C1 segment of cervical spinal cord (tissue), 14 donors: ENCODE measurements around the gene EIF4G3.
A peak's percentile ranks its signal among the peaks of the same experiment; 100 is the strongest.
"Not testable (repeated sequence)": the region's sequence is repeated elsewhere in the genome, so short reads cannot be mapped to it uniquely, and the experiment has no call there.

Experiments
- DNase-seq, 14 donors: peaks; one replicate each; lab custom pipeline; 2025; lab: John Stamatoyannopoulos, UW

The EIF4G3 gene

DNA sequence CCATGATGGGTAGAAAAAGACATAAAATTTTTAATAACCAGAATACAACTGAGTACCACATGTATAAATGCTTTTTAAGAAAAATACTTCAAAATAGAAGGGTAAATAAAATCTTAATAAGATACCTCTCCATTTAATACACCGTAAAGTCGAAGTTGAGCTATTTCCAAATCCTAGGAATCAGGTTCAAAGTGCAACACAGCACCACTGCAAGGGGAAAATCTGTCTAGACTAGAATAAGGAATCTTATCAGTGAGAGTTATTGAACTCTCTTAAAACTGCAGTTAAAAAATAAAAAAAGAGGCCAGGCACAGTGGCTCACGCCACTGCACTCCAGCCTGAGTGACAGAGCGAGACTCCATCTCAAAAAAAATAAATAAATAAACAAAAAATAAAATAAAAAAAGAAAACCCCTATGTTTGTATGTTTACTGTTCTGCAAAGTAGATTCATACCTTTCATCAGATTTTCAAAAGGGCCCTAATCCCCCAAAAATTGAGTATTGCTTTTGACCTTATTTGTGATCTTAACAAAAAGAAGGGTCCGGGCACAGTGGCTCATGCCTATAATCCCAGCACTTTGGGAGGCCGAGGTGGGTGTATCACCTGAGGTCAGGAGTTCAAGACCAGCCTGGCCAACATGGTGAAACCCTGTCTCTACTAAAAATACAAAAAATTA is 109.0 kb downstream of the EIF4G3 start:
- DNase-seq: no peak

DNA sequence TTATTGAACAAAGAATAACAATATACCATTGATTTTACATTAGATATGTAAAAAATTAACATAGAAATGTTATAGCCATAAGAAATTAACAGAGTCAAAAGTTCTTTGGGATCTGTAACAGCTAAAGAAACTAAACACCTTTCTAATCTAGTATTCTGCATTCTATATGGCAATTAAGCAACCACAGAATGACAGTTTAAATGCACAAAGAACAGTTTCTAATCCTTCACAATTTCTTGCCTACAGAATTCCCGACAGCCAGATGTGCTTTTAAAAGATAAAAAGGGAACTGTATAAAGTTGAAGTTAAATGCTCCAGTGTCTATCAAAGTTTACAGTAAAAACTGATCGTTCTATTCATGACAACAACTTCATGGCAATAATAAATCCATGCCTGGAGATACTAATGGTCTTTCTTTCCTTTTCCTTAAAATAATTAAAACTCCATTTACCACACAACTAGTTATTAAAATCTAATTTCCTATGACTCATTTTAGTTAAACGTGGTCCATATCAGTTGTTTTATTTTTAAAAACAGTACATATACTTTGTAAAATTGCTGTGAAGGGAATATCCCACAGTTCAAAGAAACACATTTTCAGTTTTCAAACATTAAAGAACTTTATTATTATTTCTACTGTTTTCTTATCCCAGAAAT is 110.2 kb downstream of the EIF4G3 start:
- DNase-seq: no peak

DNA sequence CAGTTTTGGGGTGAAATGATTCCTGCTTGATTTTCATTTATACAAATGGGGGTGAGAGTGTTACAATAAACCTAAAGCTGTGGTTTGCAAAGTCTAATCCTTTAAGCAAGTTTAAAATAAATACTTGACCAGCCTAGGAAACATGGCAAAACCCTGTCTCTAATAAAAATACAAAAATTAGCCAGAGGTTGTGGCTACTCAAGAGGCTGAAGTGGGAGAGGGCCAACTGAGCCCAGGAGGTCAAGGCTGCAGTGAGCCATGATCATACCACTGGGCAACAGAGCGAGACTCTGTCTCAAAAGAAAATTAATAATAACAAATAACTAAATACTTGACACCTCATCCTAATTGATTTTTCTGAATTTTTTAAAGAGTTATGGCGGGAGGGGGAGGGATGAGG is 110.8 kb downstream of the EIF4G3 start:
- DNase-seq: no peak

DNA sequence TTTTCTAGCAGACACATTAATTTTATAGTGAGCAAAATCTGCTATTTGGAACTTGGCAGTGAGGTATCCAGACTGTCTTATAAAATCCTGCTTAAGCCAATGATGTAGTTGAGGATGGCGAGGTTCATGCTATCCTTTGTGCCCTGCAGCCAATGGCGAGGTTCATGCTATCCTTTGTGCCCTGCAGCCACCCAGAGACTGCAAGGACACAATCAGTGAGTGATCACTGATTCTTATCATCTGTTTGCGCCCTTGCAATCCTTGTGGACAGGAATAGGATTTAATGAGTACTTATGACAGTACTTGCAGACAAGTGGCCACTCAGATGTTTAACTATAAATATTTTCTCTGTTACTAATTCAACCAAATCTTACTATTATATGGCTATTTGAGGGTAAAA is 112.6 kb downstream of the EIF4G3 start:
- no peak for DNase-seq

DNA sequence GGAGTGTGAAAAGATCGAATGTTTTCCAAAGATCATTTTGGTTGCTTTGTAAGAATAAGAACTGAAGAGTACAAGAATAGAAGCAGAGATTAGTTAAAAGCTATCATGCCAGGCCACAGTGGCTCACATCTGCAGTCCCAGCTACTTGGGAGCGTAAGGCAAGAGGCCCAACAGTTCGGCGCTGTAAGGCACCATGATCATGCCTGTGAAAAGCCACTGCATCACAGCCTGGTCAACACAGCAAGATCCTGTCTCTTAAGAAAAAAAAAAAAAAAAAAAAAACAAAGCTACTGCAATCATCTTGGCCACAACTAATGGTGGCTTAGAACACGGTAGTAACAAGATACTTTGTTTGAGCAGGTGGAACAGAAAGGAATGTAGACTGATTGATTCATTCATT is 116.2 kb downstream of the EIF4G3 start:
- DNase-seq: no peak

DNA sequence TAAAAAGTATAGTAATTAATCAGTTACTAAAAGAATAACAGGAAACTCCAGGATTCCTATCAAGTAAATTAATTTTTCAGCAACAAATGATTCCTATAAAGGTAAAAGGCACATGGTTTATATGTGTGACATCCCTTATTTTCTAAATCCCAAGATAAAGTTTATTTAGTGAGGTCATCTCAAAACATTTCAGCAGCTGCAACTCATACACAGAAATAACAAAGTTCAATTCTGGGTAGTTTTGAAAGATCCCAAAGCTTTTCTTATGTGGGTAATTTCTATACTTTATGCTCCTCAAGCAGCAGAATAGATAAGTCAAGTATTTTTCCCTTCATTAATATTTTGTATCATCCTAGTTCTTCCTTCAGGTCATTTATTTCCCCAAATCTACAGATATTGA is 117.7 kb downstream of the EIF4G3 start:
- DNase-seq: no peak

DNA sequence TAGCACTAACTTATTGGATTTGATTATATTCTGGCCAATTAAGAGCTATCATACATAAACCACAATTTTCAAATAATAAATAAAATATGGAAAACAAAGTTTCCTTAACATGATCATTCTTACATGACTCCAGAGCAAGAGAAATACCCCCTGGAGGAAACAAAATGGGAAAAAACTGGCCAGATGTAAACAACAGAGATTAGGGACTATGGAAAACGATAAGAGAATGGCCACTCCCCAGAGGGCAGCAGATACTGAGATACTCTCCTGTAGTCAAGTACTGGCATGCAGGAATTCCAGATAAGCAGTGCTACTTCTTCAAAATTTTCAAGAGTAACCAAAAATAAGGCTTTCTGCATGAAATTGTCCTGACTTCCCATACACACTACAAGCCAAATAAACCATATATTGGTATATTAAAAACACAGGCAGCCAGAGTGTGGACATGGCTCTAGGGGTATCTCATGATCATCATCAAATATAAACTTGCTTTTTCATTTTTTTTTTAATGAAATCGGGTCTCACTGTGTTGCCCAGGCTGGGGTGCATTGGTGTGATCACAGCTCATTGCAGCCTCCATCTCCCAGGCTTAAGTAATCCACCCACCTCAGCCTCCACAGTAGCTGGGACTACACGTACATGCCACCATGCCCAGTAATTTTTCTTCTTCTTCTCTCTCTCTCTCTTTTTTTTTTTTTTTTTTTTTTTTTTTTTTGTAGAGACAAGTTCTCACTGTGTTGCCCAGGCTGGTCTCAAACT is 118.5 kb downstream of the EIF4G3 start:
- DNase-seq: no peak

DNA sequence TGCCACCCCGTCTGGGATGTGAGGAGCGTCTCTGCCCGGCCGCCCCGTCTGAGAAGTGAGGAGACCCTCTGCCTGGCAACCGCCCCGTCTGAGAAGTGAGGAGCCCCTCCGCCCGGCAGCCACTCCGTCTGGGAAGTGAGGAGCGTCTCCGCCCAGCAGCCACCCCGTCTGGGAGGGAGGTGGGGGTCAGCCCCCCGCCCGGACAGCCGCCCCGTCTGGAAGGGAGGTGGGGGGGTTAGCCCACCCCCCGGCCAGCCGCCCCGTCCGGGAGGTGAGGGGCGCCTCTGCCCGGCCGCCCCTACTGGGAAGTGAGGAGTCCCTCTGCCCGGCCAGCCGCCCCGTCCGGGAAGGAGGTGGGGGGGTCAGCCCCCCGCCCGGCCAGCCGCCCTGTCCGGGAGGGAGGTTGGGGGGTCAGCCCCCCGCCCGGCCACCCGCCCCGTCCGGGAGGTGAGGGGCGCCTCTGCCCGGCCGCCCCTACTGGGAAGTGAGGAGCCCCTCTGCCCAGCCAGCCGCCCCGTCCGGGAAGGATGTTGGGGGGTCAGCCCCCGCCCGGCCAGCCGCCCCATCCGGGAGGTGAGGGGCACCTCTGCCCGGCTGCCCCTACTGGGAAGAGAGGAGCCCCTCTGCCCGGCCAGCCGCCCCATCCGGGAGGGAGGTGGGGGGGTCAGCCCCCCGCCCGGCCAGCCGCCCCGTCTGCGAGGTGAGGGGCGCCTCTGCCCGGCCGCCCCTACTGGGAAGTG is 123.3 kb downstream of the EIF4G3 start:
- not testable (repeated sequence) for DNase-seq

DNA sequence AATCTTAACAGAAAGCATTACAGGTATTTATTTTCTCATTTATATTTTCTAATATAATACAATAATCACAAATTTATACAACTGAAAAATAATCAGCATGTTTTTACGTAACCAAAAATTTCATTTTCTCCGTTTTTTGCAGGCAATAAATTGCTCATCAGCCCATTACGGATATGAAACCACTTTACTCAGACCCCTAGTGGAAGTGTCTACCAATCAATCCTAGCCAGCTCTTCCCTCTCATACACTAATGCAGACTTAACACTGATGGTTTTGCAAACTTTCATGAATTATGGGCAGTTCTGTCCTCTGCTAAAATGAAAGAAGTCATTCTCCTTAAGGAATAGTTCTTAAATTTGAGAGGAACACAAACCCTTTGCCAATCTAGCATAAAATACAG is 124.7 kb downstream of the EIF4G3 start:
- DNase-seq: no peak

DNA sequence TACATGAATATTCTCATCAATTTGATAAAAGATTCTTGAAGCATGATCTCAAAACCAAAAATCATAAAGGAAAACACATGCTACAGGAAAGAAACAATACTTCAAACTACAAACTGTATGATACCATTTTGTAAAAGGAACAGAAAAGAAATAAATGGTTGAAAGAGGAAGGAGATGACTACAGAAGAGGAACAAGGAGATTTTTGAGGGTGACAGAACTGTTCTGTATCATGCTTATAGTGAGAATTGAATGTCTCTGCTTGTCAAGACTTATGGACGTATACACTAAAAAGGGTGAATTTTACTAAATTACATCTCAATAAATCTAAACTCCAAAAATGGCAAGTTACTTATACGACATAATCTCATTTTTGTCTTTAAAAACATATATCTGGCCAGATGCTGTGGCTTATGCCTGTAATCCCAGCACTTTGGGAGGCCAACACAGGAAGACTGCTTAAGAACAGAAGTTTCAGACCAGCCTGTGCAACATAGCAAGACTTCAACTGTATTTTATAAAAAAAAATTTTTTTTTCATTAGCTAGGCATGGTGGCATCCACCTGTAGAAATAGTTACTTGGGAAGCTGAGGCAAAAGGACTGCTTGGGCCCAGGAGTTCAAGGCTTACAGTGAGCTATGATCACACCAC is 125.4 kb downstream of the EIF4G3 start:
- DNase-seq: no peak

DNA sequence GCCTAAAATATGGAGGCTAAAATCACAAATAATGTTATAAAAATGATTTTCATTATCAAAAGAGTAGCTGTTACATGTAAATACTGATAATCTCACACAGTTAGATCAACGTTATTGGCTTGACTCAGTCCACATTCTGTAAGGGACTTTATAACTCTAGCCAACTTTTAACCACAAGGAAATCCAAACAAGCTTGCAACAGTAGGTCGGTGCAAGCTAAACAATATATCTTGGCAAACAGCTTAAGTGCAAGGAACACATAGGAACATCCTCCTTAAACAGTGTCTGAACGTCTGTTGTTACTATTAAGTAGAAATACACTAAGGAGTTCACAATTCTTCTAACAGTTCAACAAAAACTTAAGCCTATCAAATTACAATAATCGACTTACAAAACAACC is 126.7 kb downstream of the EIF4G3 start:
- no peak for DNase-seq

DNA sequence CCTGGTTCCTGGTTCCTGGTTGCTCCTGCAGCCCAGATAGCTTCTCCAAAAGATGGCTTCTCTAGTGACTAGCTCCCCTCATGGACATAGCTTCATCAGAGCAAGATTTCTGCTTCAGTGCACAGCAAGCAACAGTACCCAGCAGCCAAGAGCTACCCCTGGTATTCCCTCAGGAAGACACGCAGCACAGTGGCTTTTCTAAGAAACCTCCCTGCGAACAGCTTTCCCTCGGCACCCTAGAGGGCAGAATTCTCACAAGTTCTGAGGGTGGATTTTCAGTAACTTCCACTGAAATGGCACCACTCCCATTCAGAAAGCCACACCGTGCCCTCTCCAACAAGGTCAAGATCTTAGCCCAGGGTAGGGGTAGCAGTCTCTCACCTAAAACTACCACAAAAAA is 128.2 kb downstream of the EIF4G3 start:
- no peak for DNase-seq

DNA sequence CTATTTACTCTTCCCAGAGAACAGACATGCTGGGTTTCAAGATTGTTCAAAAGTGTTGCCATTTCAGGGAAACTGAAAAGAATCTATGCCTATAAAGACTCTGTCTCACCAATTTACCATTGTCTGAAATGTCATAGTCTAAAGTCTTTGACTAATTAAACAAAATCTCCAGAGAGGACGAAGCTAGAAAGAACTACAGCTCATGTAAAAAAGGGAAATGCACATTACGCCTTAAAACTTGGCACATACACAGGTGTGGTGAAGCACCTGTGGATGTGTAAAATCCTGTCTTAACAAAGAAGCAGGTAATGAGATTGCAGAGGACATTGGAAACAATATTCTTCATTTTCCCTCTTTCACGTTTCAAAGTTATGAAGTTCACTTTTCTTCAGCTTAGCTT is 130.6 kb downstream of the EIF4G3 start:
- no peak for DNase-seq

DNA sequence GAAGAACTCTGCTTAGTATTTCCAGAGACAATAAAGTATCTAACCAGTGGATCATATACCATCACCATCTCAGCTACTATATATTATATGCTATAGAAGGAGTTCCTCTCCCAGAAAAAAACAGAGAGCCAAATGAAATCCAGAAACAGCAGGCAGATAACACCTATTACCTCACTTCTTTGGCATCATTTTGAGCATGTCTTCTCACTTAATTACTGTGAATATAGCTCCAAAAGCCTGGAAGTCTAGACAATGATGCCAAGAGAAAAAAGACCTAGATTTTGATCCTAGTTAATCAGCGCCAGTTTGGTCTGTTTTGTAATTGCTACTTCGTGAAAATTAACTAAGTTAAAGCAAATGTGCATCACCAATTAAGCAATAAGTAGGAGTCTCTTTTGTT is 131.3 kb downstream of the EIF4G3 start:
- DNase-seq: peak in 1 of 14 donors; percentile 35

DNA sequence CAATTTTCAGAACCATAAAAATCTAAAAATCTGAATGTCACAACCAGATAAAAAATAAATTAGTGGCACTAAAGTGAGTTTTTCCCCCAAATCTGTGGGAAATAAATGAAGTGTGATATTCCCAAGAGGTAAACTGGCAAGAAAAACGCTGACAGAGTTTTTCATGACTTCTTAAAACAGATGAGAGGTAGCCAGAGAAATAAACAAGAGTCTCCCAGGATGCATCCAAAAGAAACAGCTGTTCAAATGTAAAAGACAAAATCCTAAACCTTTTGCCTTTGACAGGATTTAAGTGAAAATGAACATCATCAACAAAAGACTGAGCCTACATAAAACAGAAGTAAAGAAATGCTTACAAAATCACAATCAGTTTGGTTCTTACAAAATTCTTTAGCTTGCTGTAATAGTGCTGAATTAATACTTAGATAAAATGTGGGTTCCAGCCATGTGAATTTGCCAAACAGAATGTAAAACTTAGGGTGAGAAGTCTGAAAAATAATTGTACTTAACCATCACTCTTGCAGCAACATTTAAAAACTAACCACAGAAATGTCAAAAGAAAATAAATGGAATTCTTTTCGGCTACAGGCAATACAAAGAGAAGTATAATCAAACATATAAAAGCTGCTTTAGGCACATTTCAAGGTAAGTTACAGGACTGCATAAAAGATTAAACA is 133.6 kb downstream of the EIF4G3 start:
- DNase-seq: no peak

DNA sequence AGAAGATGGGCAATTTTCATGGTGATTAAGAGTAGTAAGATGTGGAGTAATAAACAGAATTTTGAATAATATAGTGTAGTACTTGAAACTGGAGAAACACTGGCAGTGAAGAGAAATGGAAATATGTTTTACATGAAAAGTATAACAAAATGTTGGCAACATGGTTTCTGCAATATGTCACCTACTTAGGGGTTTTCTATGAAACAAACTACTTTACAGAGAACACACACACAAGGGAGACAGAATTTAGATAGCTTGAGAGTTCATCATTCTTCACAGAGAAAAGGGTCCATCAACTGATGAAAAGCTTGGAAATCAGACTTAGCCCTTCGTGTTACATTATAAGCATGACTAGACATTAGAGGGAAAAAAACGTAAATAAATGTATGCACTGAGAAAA is 135.2 kb downstream of the EIF4G3 start:
- no peak for DNase-seq

DNA sequence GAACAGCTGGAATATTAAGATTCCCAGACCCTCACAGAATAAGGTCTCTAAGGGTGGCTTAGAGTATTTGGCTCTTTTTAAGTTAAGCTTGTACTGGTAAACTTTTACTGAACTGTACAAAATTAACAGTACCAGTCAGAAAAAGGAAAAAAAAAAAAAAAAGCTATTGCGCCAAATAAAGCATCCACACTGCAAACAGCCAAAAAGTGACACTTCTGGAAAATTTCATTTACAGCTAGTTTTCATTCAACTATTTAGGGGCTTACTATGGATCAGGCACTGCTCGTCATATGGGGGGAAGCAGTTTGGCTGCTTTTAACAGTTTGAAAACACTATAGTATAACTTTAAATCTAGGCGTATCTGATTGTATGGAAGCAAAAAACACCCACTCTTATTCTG is 139.6 kb downstream of the EIF4G3 start:
- DNase-seq: no peak

DNA sequence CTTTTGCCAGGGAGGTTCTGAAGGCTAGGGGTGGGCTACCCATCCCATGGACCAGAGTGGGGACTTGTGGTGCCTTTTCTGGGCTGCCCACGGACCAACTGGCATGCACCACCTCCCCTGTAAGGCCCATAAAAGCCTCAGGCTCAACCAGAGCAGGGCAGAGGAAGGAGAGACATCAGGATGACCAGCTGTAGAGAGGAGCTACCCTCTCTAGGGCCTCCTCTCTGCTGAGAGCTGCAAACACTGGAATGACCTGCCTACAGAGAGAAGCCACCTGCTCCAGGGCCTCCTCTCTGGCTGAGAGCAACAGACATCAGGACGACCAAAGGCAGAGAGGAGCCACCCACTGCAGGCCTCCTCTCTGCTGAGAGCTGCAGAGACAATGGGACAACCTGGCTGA is 140.9 kb downstream of the EIF4G3 start:
- DNase-seq: no peak

DNA sequence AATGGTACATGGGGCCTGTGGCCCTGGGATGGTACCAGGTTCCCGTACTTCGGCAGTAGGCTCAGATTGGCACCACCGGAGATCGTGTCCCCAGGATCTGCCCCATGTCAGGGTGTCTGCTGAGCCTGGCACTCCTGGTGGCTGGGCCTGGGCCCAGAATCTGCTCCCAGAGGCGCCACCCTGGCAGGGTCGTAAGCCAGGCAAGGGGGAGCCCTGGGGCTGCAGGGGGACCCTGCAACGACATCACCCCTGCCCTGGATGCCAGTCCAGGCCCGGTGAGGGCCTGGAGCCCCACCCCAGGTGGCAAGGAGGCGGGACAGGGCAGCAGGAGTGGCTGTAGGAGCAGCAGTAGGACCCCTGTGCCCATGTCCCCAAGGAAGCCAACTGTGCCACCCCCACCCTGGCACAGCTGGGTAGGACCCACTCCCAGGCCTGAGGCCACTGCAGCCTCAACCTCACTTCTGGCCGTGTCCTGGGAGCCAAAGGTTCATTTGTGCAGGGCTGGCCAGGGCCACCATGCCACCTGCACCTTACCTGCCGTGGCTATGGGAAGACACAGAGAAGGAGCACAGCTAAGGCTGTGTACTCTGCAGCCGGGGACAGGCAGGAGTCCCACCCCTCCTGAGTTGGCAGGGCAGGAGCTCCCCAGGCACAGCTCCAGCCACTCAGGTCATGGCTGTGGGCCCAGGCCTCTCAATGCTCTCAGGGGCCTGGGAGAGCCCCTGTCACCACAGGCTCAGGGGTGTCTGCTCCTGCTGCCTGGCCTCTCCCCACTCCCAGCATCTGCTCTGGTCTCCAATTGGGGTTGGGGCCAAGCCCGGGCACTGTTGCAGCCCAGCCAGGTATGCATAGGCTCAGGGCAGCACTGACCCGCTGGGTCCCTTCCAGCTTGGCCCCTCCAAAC is 141.7 kb downstream of the EIF4G3 start:
- DNase-seq: peak in 1 of 14 donors; percentile 19

DNA sequence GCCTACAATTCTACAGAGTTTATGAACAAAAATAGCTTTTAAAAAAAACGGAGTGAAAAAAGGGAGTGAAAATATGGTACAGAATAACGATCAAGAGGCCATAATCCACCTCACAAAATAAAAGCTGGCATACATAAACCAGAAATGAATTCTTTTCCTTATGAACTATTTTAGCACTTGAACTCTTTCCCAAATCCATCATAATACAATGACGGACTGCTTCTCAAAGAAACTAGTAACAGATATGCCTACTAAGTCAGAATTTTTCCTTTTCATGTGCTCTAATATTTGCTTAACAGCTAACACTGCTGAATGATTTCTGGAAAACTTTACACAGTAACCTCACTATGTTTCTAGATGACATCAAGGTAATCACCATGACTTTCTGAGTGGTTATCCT is 144.0 kb downstream of the EIF4G3 start:
- DNase-seq: no peak
